Esophagus mucosa (tissue), 1 donor: ENCODE measurements around the gene NTM. TPM values are rescaled to one million over a fixed set of nuclear protein-coding genes. Genes with fewer than 3 reads are reported as not detected.
A peak's percentile ranks its signal among the peaks of the same experiment; 100 is the strongest.
"Not testable (repeated sequence)": the region's sequence is repeated elsewhere in the genome, so short reads cannot be mapped to it uniquely, and the experiment has no call there.

Source experiments
- ATAC-seq: fragments of 200-7000 bp; cut with Tn5 transposase; one replicate; pipeline ENCODE4 v1.9.1; 2020
- total RNA-seq: library from RNA; stranded (reverse); gene quantifications from one replicate; pipeline ENCODE4 v1.2.4, GENCODE V29; 2023
- donor health status: DM: yes; HTN: yes; CAD: no.

NTM gene
- total RNA-seq, 1 donor from 2014 or later = 0.92 TPM

DNA sequence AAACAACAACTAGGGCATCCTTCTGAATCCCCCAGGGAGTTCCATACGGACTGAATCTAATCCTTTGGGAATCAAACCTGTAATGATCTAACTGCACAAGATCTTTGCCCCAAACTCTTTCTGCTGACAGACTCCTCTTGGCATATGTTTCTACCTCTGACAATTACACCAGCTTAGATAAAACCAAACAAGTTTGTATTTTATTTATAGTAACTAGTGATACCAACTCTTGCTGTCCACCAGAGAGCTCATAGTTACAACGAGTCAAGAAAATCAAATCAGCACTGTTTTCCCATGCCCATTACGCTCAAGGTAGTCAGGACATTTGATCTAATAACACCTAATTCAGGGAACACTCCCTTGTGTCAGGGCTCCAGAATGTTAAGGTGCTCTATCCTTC is 972.0 kb downstream of the NTM start:
- ATAC-seq = no peak

DNA sequence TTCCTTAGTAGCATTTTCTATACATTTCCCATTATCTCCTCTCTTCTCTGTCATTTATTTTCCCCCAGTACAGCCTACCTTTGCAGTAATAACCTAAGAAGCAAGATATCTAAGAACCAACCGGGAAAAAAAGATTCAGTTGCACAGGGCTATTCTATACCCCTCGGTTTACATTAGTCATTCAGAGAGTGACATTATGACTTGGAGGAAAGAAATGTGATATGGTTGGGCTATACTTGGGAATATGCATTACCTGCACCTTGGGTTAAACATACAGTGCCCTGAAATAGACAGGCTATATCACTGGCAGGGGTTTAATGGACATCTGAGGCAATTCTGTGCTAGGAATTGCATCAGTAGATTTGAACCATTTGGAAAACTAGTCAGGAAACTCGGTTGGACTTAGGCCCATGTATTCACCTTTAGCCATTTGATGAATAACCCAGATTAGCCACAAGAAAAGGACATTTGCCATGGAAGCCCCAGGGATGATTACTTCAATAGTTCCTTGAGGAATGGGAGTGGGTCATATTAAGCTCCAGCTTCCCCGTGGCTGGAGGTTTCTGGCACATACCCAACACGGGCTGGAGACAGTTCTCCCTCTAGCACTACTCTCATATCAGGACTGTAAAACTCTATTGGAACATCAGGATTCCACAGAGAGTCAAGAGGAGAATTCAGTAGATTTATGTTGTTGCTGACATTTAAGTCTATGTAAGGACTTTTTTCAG is 973.2 kb downstream of the NTM start:
- no peak for ATAC-seq

DNA sequence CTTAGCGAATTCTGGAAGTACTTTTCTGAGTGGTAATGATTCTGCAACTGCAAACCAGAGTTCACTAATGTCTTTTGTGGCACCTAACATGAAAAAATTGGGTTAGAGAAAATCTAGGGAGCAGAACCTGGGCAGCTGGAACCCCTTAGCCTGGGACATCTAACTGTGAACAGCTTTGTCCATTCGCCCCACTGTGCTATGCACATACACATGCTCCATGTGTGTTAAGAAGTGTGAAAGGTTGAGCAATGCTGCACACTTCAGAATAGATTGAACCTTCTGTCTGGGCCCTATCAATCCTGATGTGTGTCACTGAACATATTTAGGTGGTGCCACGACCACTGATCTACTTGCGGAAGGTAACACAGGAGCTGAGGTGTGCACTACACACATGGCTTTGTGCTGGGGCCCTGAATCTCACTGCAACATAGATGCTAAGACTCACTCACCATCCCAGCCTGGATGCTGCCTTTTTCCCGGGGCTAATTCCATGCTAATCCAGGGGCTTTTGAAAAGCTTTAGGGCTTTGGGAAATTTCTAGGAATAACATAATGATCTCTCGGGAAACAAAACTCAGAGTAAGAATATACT is 976.2 kb downstream of the NTM start:
- no peak for ATAC-seq

DNA sequence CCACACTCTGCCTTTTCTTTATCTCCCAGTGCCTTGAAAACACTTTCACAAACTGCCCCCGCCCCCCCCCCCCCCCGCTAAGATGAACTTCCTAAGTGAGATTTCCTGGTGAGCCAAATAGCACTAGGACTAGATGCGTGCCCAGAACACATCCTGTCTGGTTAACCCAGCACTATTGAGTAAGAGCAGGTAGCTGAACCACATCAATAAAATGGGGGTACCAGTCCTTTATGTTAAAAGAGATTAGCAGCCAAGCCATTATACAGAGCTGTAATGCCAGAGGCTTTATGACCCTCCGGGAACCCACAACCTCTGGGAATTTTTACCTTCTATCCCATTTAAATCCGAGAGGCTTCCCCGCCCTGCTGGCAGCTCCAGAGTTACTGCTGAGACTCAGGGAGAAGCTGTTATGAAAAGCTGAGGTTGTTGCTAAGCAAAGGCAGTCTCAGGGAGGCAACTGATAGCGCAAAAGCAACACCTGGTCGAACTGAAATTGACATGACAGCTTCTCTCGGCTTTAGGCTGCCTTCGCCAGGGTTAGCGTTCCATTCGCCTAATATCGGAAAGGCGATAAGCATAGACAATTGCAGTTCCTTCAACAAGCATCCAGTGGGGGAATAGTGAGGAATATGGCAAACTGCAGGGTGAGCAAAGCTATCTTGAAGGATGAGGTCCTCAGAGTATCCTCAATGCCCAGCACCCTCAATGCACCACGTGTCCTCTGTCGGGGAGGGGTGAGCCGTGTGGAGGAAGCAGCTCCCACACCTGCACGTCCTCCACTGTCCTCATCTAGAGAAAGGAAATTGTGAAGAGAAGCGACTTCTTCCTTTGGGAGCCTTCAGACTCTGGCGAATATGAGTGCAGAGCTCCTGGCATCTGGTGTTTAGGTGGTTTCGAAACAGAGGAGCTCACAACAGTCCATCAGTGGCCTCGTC is 977.0 kb downstream of the NTM start:
- ATAC-seq = no peak

DNA sequence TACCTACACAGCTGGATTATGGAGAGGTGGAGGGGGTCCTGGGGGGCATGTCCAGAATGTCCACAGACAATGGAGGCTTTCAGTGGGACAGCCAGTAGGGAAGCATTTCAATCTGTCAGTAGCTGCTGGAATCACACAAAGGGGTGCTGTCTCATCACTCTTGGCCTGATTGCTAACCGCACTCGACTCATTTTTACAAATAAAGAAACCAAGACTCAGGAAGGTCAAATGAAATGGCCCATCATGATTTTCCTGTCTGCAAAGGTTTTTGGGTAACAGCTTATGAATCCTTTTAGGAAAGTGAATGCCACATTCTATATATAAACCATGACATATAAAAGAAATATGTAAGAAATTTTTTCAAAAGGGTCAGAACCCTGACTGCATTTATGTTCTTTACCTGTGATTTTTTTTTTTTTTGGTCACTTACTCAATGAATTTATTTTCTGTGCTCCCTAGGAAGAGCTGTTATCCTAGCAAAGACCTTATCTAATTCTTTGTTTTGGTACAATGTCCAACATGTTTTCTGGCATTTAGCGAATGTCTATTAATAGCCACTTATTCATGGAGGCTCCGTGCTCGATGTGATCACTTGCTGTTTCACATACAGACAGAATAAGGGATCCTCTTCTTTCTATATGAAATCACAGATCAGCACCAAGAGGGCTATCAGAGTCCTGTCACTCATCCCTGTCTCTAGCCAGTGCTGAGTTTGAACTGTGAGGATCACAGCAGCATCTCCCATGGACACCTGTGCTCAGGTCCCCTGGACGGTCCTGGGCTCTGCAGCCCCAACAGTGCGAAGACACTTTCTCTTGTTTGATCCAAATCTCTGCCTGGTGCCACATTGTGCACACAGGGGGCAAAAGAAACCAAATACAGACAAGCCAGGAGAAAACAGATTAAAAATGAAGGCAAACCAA is 979.7 kb downstream of the NTM start:
- no peak for ATAC-seq

DNA sequence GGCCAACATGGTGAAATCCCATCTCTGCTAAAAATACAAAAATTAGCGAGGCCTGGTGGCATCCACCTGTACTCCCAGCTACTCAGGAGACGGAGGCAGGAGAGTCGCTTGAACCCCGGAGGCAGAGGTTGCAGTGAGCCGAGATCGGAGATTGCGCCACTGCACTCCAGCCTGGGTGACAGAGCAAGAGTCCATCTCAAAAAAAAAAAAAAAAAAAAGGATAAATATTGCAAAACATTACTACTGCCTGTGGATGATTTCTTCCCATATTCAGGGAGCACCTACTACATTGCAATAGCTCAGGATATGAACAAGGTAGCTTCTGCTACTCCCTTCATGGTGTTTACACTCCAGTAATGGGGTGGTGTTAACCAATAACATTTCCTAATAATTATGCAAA is 980.6 kb downstream of the NTM start:
- no peak for ATAC-seq

DNA sequence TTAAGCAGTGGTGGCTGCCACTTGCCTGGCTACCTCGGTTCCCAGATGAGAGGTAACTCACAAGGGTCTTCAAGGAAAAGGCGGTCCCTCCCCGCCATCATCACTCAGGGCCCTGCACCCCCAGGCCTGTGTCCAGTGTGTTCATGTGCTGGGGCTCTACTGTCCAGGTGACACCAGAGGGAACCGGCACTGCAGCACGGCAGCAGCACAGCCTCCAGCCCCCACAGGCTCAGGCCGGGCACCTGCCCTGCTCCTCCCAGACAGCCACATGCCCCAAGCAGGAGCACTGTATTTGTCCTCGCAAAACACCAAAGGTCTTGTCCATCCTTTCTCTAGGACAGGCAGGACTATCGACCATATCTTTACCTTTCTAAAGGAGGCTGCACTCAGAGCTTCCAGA is 982.1 kb downstream of the NTM start:
- ATAC-seq = peak; percentile 10

DNA sequence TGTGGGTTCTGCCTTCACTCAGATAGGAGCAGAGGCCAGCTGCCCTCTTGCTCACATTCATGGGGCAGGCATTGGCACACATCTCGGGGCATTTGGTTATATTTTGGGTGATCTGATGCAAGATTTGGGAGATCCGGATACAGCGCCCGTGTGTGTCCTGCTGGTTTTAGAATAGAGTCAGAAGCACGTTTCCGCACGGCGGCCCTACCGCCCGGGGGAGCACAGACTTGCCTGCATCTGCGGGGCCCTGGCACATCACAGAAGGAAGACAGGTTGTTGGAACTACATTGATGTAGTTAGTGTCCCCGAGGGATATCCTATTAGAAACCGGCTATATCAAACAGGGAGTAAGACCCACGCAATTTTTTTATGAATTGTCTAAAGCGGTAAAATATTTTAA is 982.8 kb downstream of the NTM start:
- no peak for ATAC-seq

DNA sequence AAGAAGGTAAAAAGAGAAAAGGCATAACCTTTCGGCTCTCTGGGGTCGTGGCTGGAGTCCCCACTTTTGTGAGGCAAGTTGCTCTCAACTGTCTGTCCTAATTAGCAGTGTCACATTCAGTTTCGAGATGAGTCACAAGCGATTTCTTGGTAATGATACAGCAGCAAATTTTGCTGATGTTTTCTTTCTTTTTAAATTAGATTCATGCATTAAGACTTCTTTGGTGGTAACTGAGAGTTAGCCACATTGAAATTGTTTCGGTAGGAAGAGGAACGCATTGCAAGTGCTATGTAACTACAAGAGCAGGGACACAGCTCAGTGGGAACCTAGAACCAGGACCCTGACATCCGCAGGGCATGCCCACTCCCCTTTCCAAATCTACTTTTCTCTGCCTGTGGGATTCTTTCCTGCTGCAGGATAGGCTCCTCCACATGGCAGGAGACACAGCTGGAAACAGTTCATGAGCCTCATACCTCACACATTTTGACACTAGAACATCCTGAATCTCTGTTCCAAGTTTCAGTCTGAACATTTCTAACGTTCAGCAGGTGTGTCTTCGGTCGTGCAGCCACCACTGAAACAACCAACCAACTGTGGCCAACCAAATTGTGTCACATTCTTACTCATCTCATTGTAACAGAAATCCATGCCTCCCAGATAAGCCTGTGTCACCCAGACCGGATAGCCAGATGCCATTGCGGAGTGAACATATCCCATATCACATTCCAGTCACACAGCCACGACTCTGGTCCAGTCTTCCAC is 987.6 kb downstream of the NTM start:
- ATAC-seq = no peak

DNA sequence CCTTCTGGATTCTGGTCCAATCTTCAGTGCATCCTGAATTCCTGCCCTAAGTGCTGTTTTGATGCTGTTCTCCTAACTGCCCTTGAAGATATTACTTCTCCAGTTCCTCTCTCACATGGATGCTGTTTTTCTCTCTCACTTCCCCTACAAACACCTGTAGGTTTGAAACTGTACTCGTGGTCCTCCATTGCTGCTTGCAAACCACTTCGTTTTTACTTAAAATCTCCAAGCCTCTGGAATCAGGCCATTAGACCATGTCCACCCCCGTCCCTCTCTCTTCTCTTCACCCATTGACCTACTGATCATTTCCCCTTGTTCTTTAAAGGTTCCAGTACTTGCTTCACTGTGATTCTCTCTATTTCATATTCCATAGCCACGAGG is 988.1 kb downstream of the NTM start:
- ATAC-seq = no peak

DNA sequence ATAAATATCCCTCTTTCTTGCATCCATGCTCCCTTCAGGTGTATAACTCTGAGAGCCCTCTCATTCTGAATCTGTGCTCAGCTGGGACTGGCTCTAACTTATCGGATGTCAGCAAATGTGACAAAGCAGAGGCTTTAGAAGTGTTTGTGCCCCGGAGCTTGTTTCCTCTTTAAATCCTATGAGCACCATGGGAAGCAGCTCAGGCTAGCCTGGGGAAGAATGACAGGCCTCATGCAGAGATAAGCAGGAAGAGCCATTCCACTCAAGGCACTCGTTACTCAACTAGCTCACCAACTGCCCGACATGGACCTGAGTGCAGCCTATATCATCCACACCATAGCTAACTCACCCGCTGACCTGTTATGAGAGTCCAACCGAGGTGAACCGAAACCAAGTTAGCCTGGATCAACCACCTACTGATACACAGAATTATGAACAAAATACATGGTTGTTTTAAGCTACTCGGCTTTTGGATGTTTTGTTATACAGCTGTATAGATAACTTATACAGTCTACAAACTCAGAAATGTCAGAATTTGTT is 990.7 kb downstream of the NTM start:
- no peak for ATAC-seq

DNA sequence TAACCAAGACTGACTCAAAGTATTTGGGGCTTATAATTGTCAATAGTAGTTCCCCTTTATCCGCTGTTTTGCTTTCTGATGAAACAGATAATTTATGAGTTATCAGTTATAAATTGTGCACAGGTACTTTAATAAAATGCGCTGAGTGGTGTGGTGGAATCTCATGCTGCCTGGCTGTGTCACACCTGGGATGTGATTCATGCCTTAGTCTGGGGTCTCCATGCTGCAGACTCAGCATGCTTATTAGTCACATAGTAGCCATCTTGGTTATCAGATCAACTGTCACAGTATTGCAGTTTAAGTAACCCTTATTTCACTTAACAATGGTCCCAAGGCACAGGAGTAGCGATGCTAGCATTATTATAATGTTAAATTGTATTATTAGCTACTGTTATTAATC is 995.2 kb downstream of the NTM start:
- no peak for ATAC-seq

DNA sequence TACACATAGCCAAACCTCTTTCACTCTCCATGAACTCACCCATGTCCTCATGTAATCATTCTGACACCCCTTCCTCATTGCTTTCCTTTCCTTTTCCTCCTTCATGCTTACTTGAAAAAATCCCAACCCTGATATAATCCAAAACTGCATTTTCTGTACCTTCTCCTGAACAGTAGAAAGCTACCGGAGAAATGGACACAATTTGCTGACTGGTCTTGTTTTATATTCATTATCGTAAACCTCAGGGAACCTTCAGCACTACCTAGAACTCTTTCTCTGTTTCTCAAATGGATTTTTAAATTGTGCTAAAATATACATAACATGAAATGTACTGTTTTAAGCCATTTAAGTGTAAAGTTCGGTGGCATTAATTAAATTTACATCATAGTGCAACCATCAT is 996.9 kb downstream of the NTM start:
- no peak for ATAC-seq

DNA sequence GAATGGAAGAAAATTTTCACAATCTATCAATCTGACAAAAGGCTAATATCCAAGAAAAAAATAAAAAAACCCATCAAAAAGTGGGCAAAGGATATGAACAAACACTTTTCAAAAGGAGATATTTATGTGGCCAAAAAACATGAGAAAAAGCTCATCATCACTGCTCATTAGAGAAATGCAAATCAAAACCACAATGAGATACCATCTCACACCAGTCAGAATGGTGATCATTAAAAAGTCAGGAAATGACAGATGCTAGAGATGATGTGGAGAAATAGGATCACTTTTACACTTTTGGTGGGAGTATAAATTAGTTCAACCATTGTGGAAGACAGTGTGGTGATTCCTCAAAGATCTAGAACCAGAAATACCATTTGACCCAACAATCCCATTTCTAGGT is 999.7 kb downstream of the NTM start:
- not testable (repeated sequence) for ATAC-seq

DNA sequence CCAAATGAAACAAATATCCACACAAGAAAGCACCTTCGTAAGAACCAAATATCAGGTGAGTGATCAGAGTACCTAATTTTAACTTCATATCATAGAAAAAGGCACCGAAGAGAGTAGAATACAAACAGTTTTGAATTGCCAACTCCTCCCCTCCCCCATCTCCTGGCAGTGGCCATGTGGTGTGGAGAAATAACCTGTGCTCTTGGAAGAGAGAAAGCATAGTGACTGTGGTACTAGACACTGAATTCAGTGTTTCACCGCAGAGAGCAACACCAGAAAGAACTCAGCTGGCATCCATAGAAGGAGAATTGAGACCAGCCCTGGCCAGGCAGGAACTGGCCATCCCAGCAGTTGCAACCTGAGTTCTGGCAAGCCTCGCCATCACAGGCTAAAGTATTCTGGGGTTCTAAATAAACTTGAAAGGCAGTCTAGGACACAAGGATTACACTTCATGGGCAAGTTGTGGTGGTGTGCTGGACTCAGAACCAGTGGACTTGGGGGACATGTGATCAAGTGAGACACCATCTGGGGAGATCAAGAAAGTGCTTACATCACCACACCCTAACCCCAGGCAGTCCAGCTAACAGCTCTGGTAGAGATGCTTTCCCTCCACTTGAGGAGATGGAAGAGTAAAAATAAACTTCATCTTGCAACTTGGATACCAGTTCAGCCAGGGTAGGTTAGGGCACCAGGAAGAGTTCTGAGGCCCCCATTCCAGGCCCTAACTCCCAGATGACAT is 1003.2 kb downstream of the NTM start:
- ATAC-seq = no peak

DNA sequence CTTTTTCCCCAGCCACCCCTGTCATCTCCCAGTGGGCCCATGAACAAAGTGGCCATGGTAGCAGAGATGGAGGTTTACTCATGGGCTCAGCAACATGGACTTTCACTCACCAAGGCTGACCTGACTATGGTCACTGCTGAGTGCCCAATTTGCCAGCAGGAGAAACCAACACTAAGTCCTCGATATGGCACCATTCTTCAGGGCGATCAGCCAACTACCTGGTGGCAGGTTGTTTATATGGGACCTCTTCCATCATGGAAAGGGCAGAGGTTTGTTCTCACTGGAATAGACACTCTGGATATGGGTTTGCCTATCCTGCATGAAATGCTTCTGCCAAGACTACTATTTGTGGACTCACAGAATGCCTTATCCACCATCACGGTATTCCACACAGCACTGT is 1009.1 kb downstream of the NTM start:
- no peak for ATAC-seq
